ENCODE measurements around the gene CABLES1. TPM values are rescaled to one million over a fixed set of nuclear protein-coding genes. Genes with fewer than 3 reads are reported as not detected.

The CABLES1 gene
- polyA plus RNA-seq, 1 of the 3 experiments (the other 2 are of a cell fraction) = 2.2 TPM

DNA sequence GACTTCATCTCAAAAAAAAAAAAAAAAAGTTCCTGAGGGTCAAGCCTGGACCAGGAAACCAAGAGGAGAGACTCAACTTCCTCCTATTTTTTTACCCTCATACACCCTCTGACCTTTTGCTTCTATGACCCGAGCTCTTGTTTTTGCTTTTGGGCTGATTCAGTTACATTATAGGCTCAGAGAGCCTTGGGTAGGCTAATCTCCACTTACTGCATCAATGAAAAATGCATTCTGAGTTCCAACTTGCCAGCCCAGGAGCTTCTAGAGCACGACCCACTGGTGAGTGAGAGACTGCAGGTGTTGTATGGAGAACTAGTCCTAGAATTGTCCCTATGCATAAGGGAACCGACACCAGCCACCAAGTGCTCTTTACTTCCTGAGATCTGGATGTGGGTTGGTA is 91.1 kb downstream of the CABLES1 start:
- no peaks in the 10 kb centered on the region for H3K9me3 ChIP-seq
- peaks cover 26 to 50% of the 10 kb centered on the region in 2 experiments for H3K4me1 ChIP-seq (ENCODE audit: control insufficient read depth in 1 of 2, insufficient read depth in 2 of 2, low read depth in 1 of 2, low read length in 1 of 2)
- H3K27ac ChIP-seq (ENCODE audit: low read depth in 2 of 2, low read length in 1 of 2) = peak overlapping the region in 1 of 2 experiments; percentile 75; a peak in 2 of 4 replicates
- ChIA-PET POLR2A (no interaction called here), CTCF (interaction anchor here (1.4 kb wide), 1 partner anchor 95 kb away, joined by 4 read pairs; no protein-coding TSS in a partner anchor)
- peaks cover 19% of the 10 kb centered on the region for H3F3A ChIP-seq (replicated peaks; ENCODE audit: insufficient read depth)
- H3K4me3 ChIP-seq (ENCODE audit: low read depth in 2 of 2, low read length in 1 of 2) = no peak overlapping the region
- WGBS (ENCODE audit: low lambda C conversion rate) = 96% methylated on average over 3 of the region's 3 CpGs
- TF ChIP-seq, protein P1, sequence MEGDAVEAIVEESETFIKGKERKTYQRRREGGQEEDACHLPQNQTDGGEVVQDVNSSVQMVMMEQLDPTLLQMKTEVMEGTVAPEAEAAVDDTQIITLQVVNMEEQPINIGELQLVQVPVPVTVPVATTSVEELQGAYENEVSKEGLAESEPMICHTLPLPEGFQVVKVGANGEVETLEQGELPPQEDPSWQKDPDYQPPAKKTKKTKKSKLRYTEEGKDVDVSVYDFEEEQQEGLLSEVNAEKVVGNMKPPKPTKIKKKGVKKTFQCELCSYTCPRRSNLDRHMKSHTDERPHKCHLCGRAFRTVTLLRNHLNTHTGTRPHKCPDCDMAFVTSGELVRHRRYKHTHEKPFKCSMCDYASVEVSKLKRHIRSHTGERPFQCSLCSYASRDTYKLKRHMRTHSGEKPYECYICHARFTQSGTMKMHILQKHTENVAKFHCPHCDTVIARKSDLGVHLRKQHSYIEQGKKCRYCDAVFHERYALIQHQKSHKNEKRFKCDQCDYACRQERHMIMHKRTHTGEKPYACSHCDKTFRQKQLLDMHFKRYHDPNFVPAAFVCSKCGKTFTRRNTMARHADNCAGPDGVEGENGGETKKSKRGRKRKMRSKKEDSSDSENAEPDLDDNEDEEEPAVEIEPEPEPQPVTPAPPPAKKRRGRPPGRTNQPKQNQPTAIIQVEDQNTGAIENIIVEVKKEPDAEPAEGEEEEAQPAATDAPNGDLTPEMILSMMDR (IDR thresholded peaks at IDR 0.05) = no peak
- no peak for TF ChIP-seq USF1 (IDR thresholded peaks at IDR 0.05; ENCODE audit: borderline replicate concordance, low read depth)
- no peak for TF ChIP-seq YY1 (IDR thresholded peaks at IDR 0.05; ENCODE audit: low read depth)
- TF ChIP-seq NRF1 (IDR thresholded peaks at IDR 0.05; ENCODE audit: low read depth, low read length) = no peak
- no peak for TF ChIP-seq TAF1 (IDR thresholded peaks at IDR 0.05; ENCODE audit: borderline replicate concordance, low read depth, low read length)
- no peak for TF ChIP-seq GATA2 (CRISPR knock-in tag; IDR thresholded peaks at IDR 0.05)
- TF ChIP-seq PBX3 (IDR thresholded peaks at IDR 0.05) = no peak
- no peak for TF ChIP-seq RCOR1 (IDR thresholded peaks at IDR 0.05; ENCODE audit: low read length)
- no peak for TF ChIP-seq SIN3A (IDR thresholded peaks at IDR 0.05; ENCODE audit: borderline replicate concordance, low read depth, low read length)
- TF ChIP-seq POLR2AphosphoS5 (IDR thresholded peaks at IDR 0.05; ENCODE audit: low read depth, low read length) = no peak
- no peak for TF ChIP-seq EZH2phosphoT487 (IDR thresholded peaks at IDR 0.05; ENCODE audit: borderline replicate concordance, low read depth)
- no peak for TF ChIP-seq RAD21 (IDR thresholded peaks at IDR 0.05; ENCODE audit: low read length)
- no peak for TF ChIP-seq SMC3 (IDR thresholded peaks at IDR 0.05; ENCODE audit: low read depth, low read length)
- TF ChIP-seq FOXJ3 (CRISPR knock-in tag; IDR thresholded peaks at IDR 0.05) = no peak
- no peak for TF ChIP-seq FOSL2 (IDR thresholded peaks at IDR 0.05; ENCODE audit: borderline replicate concordance, low read depth)
- no peak for TF ChIP-seq CHD2 (IDR thresholded peaks at IDR 0.05; ENCODE audit: low read length, partially characterized antibody)
- no peak for TF ChIP-seq NFIC (IDR thresholded peaks at IDR 0.05; ENCODE audit: borderline replicate concordance)
- no peaks in the 10 kb centered on the region for H3K27me3 ChIP-seq (ENCODE audit: insufficient read depth)
- H2AFZ ChIP-seq (ENCODE audit: low read depth) = no peak overlapping the region
- H3K9me2 ChIP-seq = no peaks in the 10 kb centered on the region
- DNase-seq = no peak
- H3K79me2 ChIP-seq (ENCODE audit: insufficient read depth) = no peaks in the 10 kb centered on the region
- no peaks in the 10 kb centered on the region for H4K20me1 ChIP-seq (ENCODE audit: insufficient read depth)
- H3K9ac ChIP-seq = no peak overlapping the region
- peaks cover 0 to under 1% of the 10 kb centered on the region in 2 experiments for H3K36me3 ChIP-seq (replicated peaks in 1 of 2; ENCODE audit: control insufficient read depth in 1 of 2, insufficient read depth in 2 of 2, low read length in 1 of 2)
- H3K4me2 ChIP-seq = peak overlapping the region; percentile 58; the same call in 1 of the 2 replicates
